Endothelial cell (in vitro differentiated cells): Measurements from ENCODE around the gene KRTAP5-1. TPM values are rescaled to one million over a fixed set of nuclear protein-coding genes. Genes with fewer than 3 reads are reported as not detected.
A peak's percentile ranks its signal among the peaks of the same experiment; 100 is the strongest.

ENCODE experiments used
- DNase-seq: peaks from one replicate; pipeline ENCODE4 v3.0.0; 2021; ENCODE audit warnings: low spot score
- H3K27ac Mint-ChIP-seq: one replicate; pipeline ENCODE4 v1.8.0; 2021; ENCODE audit warnings: mixed read lengths, inconsistent platforms; ENCODE audit not compliant: unreplicated experiment
- H3K27me3 Mint-ChIP-seq: one replicate; pipeline ENCODE4 v1.8.0; 2021; ENCODE audit warnings: mild to moderate bottlenecking, moderate library complexity, mixed read lengths, inconsistent platforms; ENCODE audit not compliant: unreplicated experiment
- H3K36me3 Mint-ChIP-seq: one replicate; pipeline ENCODE4 v1.8.0; 2021; ENCODE audit warnings: mild to moderate bottlenecking, low read depth, mixed read lengths, inconsistent platforms; ENCODE audit not compliant: unreplicated experiment
- H3K4me1 Mint-ChIP-seq: one replicate; pipeline ENCODE4 v1.8.0; 2021; ENCODE audit warnings: mild to moderate bottlenecking, mixed read lengths, inconsistent platforms; ENCODE audit not compliant: unreplicated experiment
- H3K4me3 Mint-ChIP-seq: one replicate; pipeline ENCODE4 v1.8.0; 2021; ENCODE audit warnings: mild to moderate bottlenecking, mixed read lengths, inconsistent platforms; ENCODE audit not compliant: unreplicated experiment
- H3K9me3 Mint-ChIP-seq: one replicate; pipeline ENCODE4 v1.8.0; 2021; ENCODE audit warnings: mixed read lengths, inconsistent platforms; ENCODE audit not compliant: unreplicated experiment
- total RNA-seq: library from RNA; stranded (reverse); fragmentation: NEBNext Ultra II Directional; extraction: Animal tissue kit (Norgen Biotek cat#: 25700); gene quantifications from one replicate; pipeline ENCODE4 v1.2.1, GENCODE V29; 2021; ENCODE audit not compliant: unreplicated experiment
- TF ChIP-seq, protein P1 (sequence below): fragments of 200-600 bp; sonication (generic); IDR thresholded peaks from one replicate; pipeline ENCODE4 v1.5.0; 2021; ENCODE audit warnings: antibody characterized with exemption; ENCODE audit not compliant: unreplicated experiment

KRTAP5-1 gene
- total RNA-seq, 1 donor from 2014 or later = not detected

DNA sequence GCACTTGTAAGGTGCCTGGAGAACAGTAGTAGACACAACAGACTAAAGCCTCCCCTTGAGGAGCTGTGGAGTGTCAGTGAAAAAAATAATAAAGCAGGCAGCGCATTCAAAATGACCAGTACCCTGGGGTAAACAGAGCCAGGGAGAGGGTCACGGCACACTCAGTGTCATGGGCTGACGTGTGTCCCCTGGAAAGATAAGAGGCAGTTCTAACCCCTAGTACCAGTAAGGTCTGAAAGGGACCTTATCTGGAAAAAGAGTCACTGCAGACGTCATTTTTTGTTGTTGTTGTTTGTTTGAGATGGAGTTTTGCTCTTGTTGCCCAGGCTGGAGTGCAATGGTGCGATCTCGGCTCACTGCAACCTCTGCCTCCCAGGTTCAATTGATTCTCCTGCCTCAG lies 45.0 kb downstream of the KRTAP5-1 start:
- Mint-ChIP-seq H3K27ac (no peak overlapping the region), H3K27me3 (peaks cover 5% of the 10 kb centered on the region), H3K4me3 (no peak overlapping the region), H3K9me3 (no peaks in the 10 kb centered on the region), H3K4me1 (peaks cover 6% of the 10 kb centered on the region), H3K36me3 (no peaks in the 10 kb centered on the region)
- TF ChIP-seq, protein P1, sequence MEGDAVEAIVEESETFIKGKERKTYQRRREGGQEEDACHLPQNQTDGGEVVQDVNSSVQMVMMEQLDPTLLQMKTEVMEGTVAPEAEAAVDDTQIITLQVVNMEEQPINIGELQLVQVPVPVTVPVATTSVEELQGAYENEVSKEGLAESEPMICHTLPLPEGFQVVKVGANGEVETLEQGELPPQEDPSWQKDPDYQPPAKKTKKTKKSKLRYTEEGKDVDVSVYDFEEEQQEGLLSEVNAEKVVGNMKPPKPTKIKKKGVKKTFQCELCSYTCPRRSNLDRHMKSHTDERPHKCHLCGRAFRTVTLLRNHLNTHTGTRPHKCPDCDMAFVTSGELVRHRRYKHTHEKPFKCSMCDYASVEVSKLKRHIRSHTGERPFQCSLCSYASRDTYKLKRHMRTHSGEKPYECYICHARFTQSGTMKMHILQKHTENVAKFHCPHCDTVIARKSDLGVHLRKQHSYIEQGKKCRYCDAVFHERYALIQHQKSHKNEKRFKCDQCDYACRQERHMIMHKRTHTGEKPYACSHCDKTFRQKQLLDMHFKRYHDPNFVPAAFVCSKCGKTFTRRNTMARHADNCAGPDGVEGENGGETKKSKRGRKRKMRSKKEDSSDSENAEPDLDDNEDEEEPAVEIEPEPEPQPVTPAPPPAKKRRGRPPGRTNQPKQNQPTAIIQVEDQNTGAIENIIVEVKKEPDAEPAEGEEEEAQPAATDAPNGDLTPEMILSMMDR = no peak
- DNase-seq = no peak

GRCh38 chr11:1538153-1538552 lies 46.9 kb downstream of the KRTAP5-1 start:
- H3K27ac Mint-ChIP-seq = no peak overlapping the region
- H3K27me3 Mint-ChIP-seq = peaks cover 5% of the 10 kb centered on the region
- no peaks in the 10 kb centered on the region for H3K9me3 Mint-ChIP-seq
- peaks cover 12% of the 10 kb centered on the region for H3K4me1 Mint-ChIP-seq
- H3K4me3 Mint-ChIP-seq = peak overlapping the region; percentile 11
- no peaks in the 10 kb centered on the region for H3K36me3 Mint-ChIP-seq
- TF ChIP-seq, protein P1 = no peak
- no peak for DNase-seq

- H3K4me1 Mint-ChIP-seq = peaks cover 21% of the 10 kb centered on the region
- TF ChIP-seq, protein P1 = no peak
- no peak overlapping the region for H3K27ac Mint-ChIP-seq
- no peaks in the 10 kb centered on the region for H3K9me3 Mint-ChIP-seq
- no peak for DNase-seq
- H3K36me3 Mint-ChIP-seq = no peaks in the 10 kb centered on the region
- peaks cover 7% of the 10 kb centered on the region for H3K27me3 Mint-ChIP-seq
- no peak overlapping the region for H3K4me3 Mint-ChIP-seq
Observed at GRCh38 chr11:1536065-1536843, 48.8 kb downstream of the KRTAP5-1 start.

GRCh38 chr11:1534682-1535081 lies 50.4 kb downstream of the KRTAP5-1 start:
- H3K4me3 Mint-ChIP-seq = no peak overlapping the region
- H3K4me1 Mint-ChIP-seq = peaks cover 21% of the 10 kb centered on the region
- H3K27me3 Mint-ChIP-seq = peaks cover 2% of the 10 kb centered on the region
- H3K9me3 Mint-ChIP-seq = no peaks in the 10 kb centered on the region
- TF ChIP-seq, protein P1 = no peak
- no peak for DNase-seq
- H3K36me3 Mint-ChIP-seq = no peaks in the 10 kb centered on the region
- H3K27ac Mint-ChIP-seq = peak overlapping the region; percentile 36

Other genes with a start within 250 kb of the KRTAP5-1 start
- 4.0 TPM for gene BRSK2, start 195.3 kb downstream of the KRTAP5-1 start, total RNA-seq
- gene MOB2, start 98.5 kb downstream of the KRTAP5-1 start, total RNA-seq = 37.5 TPM
- gene DUSP8, start 13.0 kb downstream of the KRTAP5-1 start, total RNA-seq = 2.2 TPM
- gene KRTAP5-2, start 13.0 kb upstream of the KRTAP5-1 start, total RNA-seq = not detected
- gene KRTAP5-3, start 23.2 kb upstream of the KRTAP5-1 start, total RNA-seq = not detected
- gene KRTAP5-4, start 36.9 kb upstream of the KRTAP5-1 start, total RNA-seq = not detected
- not detected for gene KRTAP5-5, start 44.5 kb upstream of the KRTAP5-1 start, total RNA-seq
- gene KRTAP5-6, start 111.9 kb upstream of the KRTAP5-1 start, total RNA-seq = not detected
- 0.64 TPM for gene IFITM10, start 165.3 kb upstream of the KRTAP5-1 start, total RNA-seq
- gene CTSD, start 178.6 kb upstream of the KRTAP5-1 start, total RNA-seq = 224 TPM
- not detected for gene SYT8, start 249.7 kb upstream of the KRTAP5-1 start, total RNA-seq